GM19035 (cell line): ENCODE measurements around the gene CEMP1.

ENCODE experiments used
- ATAC-seq: cut with Tn5 transposase; IDR thresholded peaks from one replicate; pipeline ENCODE4 v1.9.1; 2021; ENCODE audit not compliant: unreplicated experiment

The CEMP1 gene

DNA sequence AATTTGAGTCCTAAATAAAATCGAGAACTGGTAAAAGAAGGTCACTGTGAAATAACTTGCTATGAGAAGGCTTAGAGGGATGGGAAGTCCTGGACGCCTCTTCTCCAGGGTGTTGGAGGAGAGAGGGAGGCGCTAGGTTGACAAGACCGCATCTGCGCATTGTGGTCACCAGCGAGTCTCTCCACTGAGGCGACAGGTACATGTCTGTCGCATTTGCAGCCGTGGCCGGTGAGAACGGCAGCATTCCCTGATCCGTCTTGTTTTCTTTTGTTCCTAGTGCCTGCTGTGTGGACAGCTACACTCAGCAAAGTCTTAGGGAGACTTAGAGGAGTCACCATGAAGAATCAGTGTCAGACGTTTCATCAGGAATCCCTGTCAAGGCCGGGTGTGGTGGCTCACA lies 25.5 kb downstream of the CEMP1 start:
- ATAC-seq: no peak

DNA sequence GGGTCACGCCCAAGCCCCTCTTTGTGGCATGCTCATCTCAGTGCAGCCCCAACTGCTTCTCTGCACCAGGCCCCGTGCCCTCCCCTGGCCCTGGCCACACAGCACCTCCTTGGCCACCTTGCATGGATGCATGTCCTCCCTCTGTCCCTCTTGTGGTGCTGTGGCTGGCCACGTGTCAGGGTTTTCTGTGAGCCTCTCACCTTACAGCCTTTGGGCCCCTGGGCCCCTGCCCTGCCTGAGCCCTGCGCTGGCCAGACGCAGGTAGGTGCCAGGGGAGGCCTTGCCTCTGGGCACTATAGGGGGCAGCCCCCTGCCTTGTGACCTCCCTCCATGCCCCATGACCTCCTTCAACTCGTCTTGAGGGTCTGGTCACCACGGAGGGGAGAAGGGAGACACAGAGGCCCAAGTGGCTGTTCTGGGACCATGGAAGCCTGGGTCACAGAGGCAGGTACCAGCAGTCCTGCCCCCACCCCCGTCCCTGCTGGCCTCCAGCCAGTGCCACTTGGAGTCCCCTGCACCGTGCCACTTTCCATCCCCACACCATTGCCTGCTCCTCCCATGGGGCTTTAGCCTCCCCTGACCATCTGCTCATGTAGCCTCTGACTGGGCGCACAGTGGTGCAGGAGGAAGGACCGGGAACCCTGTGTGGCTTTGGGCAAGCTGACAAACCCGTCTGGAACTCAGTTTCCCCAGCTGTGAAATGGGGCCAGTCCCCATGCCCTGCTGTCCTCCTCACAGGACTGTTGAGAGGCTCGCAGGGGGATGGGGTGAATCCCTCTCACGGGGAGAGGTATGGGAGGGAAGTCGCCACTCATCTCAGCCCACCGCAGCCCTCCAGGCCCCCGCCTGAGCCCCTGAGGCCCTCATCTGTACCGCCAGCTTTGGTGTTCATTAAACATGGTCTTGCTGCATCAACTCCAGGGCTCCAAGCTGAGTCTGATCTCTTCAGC lies 29.0 kb downstream of the CEMP1 start:
- no peak for ATAC-seq

GRCh38 chr16:2500918-2501750 lies 30.1 kb downstream of the CEMP1 start:
- ATAC-seq: no peak

DNA sequence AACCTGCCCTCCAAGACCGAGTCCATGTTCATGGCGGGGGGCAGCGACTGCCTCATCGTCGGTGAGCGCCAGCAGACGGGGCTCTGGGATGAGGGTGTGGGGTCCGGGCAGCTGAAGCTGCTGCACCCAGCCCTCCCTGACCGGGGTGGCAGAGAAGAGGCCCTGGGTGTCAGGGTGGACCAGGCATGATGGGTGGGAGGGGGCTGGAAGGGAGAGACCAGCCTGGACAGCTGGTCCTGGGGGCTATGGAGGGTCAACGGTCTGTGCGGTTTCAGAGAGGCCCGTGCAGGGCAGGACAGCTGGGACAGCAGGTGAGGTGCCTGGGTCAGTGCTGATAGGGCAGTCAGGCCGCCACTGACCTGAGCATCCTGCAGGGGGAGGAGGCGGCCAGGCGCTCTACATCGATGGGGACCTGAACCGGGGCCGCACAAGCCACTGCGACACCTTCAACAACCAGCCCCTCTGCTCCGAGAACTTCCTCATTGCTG lies 30.7 kb downstream of the CEMP1 start:
- no peak for ATAC-seq

DNA sequence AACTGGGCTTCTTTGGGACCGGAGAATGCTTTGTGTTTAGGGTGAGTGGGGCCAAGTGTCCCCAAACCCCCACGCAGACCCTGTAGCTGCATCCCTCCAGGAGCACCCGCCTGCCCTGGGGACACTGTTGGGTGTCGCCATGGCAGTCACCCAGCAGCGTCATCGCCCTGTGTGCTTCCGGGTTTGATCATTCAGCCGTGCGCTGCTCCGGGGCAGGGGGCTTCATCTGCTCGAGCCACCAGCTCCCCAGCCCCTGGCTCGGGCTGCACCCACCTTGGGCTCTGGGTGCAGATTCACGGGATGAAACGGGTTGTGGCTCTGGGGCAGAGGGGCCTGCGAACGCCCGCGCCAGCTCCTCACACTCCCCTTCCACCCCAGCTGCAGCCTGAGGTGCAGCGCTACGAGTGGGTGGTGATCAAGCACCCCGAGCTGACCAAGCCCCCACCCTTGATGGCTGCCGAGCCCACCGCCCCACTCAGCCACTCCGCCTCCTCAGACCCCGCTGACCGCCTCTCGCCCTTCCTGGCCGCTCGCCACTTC lies 31.2 kb downstream of the CEMP1 start:
- ATAC-seq: no peak

GRCh38 chr16:2499454-2499853 lies 31.8 kb downstream of the CEMP1 start:
- no peak for ATAC-seq

GRCh38 chr16:2498531-2499253 lies 32.5 kb downstream of the CEMP1 start:
- no peak for ATAC-seq

DNA sequence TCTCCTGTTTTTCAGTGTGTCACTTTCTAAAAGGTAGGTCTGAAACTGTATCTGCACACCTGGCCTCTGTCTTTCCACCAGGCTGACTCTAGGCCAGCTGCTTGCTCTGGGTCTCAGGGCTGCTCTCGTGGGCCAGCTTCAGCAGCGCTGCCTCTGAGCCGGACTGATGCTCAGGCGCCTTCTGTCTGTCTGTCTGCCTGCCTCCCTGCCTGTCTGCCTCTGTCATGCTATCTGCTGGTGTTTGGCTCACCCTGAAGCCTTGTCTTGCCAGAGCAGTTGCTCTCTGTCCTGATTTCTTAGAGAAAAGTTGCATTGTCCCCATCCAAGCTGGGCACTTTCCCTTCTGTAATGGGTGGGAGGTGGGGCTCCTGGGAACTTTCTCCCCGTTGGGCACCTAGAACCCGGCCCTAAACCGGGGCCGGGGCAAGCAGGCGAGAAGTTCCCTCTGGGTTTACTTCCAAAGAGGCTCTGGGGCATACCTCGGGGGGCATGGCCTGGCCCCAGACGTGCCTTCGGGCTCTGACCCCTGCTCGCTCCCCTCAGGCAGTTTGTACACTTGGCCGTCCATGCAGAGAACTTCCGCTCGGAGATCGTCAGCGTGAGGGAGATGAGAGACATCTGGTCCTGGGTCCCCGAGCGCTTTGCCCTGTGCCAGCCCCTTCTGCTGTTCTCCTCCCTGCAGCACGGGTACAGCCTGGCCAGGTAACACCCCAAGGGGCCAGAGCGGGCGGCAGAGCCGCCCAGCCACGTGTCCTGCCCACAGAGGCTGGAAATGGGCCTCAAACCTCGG lies 33.3 kb downstream of the CEMP1 start:
- no peak for ATAC-seq

- no peak for ATAC-seq
Measured at GRCh38 chr16:2497116-2497630, 34.0 kb downstream of the CEMP1 start.

DNA sequence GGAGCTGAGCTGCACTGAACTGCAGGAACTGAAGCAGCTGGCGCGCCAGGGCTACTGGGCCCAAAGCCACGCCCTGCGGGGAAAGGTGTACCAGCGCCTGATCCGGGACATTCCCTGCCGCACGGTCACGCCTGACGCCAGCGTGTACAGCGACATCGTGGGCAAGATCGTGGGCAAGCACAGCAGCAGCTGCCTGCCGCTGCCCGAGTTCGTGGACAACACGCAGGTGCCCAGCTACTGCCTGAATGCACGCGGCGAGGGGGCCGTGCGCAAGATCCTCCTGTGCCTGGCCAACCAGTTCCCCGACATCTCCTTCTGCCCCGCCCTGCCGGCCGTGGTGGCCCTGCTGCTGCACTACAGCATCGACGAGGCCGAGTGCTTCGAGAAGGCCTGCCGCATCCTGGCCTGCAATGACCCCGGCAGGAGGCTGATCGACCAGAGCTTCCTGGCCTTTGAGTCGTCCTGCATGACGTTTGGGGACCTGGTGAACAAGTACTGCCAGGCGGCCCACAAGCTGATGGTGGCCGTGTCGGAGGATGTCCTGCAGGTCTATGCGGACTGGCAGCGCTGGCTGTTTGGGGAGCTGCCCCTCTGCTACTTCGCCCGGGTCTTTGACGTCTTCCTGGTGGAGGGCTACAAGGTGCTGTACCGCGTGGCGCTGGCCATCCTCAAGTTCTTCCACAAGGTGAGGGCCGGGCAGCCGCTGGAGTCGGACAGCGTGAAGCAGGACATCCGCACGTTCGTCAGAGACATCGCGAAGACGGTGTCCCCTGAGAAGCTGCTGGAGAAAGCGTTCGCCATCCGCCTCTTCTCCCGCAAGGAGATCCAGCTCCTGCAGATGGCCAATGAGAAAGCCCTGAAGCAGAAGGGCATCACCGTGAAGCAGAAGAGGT lies 34.7 kb downstream of the CEMP1 start:
- no peak for ATAC-seq

GRCh38 chr16:2495041-2495440 lies 36.2 kb downstream of the CEMP1 start:
- ATAC-seq: no peak

DNA sequence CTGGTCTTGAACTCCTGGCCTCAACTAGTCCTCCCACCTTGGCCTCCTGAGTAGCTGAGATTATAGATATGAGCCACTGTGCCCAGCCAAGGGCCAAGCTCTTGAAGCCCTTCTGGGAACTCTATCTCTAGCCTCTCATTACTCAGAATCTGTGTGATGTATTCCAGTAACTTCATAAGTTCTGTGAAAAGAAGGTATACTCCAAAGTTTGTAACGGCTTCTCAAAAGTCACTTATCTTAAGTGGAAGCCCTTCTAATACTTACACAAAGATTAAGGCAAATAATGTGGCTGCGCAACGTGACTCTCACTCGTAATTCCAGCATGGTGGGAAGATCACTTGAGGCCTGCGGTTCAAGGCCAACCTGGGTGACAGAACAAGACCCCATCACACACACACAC lies 36.6 kb downstream of the CEMP1 start:
- ATAC-seq: no peak

DNA sequence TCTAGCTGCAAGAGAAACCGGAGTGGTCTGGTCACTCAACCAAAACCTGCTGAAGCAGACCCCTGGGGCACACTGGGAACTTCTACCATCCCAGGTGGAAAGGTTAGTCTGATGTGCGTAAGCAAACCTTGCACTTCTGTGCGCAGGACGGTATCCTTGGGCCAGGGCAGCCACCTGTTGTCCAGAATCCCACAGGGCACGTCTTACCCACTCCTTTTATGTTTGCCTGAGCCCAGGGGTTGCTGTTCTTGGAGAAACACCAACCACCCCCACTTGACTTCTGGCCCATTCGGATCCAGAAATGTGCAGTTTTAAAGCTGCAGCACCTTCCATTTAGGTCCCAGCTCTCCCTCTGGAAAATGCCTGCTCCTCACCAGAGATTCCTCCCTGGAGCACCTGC lies 37.6 kb downstream of the CEMP1 start:
- no peak for ATAC-seq

DNA sequence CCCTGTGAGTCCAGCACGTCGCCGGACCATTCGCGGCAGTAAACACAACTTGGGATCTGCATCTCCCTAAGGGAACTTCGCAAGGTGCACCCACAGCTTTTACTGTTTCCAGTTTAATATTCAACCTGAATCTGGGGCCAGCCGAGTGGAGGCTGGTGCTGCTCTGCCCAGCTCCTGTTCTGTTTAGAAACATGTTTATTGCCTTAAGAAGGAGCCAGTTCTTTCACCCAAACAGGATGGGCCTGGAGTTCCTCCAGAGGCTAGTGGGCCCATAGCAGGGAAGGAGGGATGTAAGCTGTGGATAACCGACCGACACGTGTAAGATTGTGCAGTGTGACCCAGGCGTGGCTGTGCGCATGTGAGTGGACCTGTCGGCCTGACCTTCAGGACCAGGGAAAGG lies 38.9 kb downstream of the CEMP1 start:
- ATAC-seq: no peak

GRCh38 chr16:2490190-2491105 lies 40.8 kb downstream of the CEMP1 start:
- ATAC-seq: no peak

GRCh38 chr16:2489581-2489980 lies 41.6 kb downstream of the CEMP1 start:
- no peak for ATAC-seq

DNA sequence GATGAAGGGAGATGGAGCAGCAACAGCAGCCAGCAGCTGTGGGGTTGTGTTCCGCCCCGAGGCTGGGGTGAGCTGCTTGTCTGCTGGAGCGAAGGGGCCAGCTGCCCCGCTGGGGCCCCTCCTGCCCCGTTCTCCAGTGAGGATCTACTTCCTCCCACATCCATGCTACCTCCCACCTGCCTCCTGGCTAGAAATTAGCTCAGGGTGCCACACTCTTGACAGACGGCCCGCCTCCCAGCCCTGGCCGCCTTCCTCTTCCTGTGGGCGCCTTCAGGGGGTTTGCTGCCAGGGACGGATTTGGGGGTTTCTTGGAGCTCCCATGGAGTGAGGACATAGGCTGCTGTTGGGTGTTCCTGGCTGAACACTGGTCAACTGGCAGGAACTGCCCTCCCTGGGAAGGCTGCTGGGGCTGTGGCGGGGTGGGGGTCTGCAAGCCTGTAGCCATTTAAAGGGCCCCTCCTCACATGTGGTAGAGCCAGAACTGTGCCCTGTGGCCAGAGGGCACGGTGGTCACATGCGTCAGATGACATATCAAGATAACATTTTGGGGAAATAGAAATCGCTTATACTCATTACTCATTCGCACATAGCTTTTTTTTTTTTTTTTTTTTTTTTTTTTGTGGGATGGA lies 43.2 kb downstream of the CEMP1 start:
- ATAC-seq: no peak

- ATAC-seq: no peak
Measured at GRCh38 chr16:2487517-2487842, 43.7 kb downstream of the CEMP1 start.
